Measurements from ENCODE around the gene LRRC74A. TPM values are rescaled to one million over a fixed set of nuclear protein-coding genes. Genes with fewer than 3 reads are reported as not detected.
A peak's percentile ranks its signal among the peaks of the same experiment; 100 is the strongest.

LRRC74A gene
- total RNA-seq, 2 donors from 2014 or later: not detected

- Histone ChIP-seq H3K27me3 (replicated peaks; ENCODE audit: insufficient read depth) (no peaks in the 10 kb centered on the region), H3K9me3 (no peaks in the 10 kb centered on the region), H3K4me1 (ENCODE audit: control insufficient read depth in 1 of 2, low read depth in 2 of 2) (peaks cover 8 to 43% of the 10 kb centered on the region in 2 donors), H3K27ac (no peak overlapping the region), H3K4me3 (no peak overlapping the region), H3K36me3 (peaks cover 20% of the 10 kb centered on the region)
- no peak for TF ChIP-seq CTCF (IDR thresholded peaks at IDR 0.05)
- no peak for ATAC-seq (ENCODE audit: insufficient number of reproducible peaks, low FRiP score, low read depth)
- no peak for DNase-seq (ENCODE audit: low spot score)
These were observed 46.8 kb upstream of the LRRC74A start for GRCh38 chr14:76779221-76780057.

- H3K4me1 ChIP-seq (ENCODE audit: control insufficient read depth in 1 of 2, low read depth in 2 of 2): peaks cover 8 to 47% of the 10 kb centered on the region in 2 donors
- no peak overlapping the region for H3K27ac ChIP-seq
- peaks cover 20% of the 10 kb centered on the region for H3K36me3 ChIP-seq
- ATAC-seq (ENCODE audit: insufficient number of reproducible peaks, low FRiP score, low read depth) (no peak), DNase-seq (ENCODE audit: low spot score) (no peak)
- no peaks in the 10 kb centered on the region for H3K27me3 ChIP-seq (replicated peaks; ENCODE audit: insufficient read depth)
- no peak overlapping the region for H3K4me3 ChIP-seq
- no peak for TF ChIP-seq CTCF (IDR thresholded peaks at IDR 0.05)
- H3K9me3 ChIP-seq: no peaks in the 10 kb centered on the region
These were observed 46.2 kb upstream of the LRRC74A start for GRCh38 chr14:76780058-76780345.

- no peak for TF ChIP-seq CTCF (IDR thresholded peaks at IDR 0.05)
- peaks cover 20% of the 10 kb centered on the region for H3K36me3 ChIP-seq
- no peaks in the 10 kb centered on the region for H3K9me3 ChIP-seq
- H3K4me3 ChIP-seq: no peak overlapping the region
- peak overlapping the region in 1 of 2 donors; percentile 60 for H3K27ac ChIP-seq
- DNase-seq (ENCODE audit: low spot score) (no peak), ATAC-seq (ENCODE audit: insufficient number of reproducible peaks, low FRiP score, low read depth) (no peak)
- H3K4me1 ChIP-seq (ENCODE audit: control insufficient read depth in 1 of 2, low read depth in 2 of 2): peaks cover 8 to 50% of the 10 kb centered on the region in 2 donors
- no peaks in the 10 kb centered on the region for H3K27me3 ChIP-seq (replicated peaks; ENCODE audit: insufficient read depth)
These were observed 45.8 kb upstream of the LRRC74A start for GRCh38 chr14:76780360-76780759.

- Histone ChIP-seq H3K36me3 (peaks cover 20% of the 10 kb centered on the region), H3K27ac (peak overlapping the region; percentile 5 to 60), H3K4me3 (no peak overlapping the region), H3K9me3 (no peaks in the 10 kb centered on the region), H3K27me3 (replicated peaks; ENCODE audit: insufficient read depth) (no peaks in the 10 kb centered on the region), H3K4me1 (ENCODE audit: control insufficient read depth in 1 of 2, low read depth in 2 of 2) (peaks cover 8 to 54% of the 10 kb centered on the region in 2 donors)
- no peak for TF ChIP-seq CTCF (IDR thresholded peaks at IDR 0.05)
- DNase-seq (ENCODE audit: low spot score): no peak
- no peak for ATAC-seq (ENCODE audit: insufficient number of reproducible peaks, low FRiP score, low read depth)
These were observed 45.1 kb upstream of the LRRC74A start for GRCh38 chr14:76780875-76781647.

- Histone ChIP-seq H3K36me3 (peaks cover 20% of the 10 kb centered on the region), H3K27me3 (replicated peaks; ENCODE audit: insufficient read depth) (no peaks in the 10 kb centered on the region), H3K4me1 (ENCODE audit: control insufficient read depth in 1 of 2, low read depth in 2 of 2) (peaks cover 8 to 54% of the 10 kb centered on the region in 2 donors), H3K27ac (peak overlapping the region; percentile 60 to 62), H3K9me3 (no peaks in the 10 kb centered on the region), H3K4me3 (no peak overlapping the region)
- ATAC-seq (ENCODE audit: insufficient number of reproducible peaks, low FRiP score, low read depth) (no peak), DNase-seq (ENCODE audit: low spot score) (no peak)
- no peak for TF ChIP-seq CTCF (IDR thresholded peaks at IDR 0.05)
These were observed 44.6 kb upstream of the LRRC74A start for GRCh38 chr14:76781648-76782051.

All from thoracic aorta (tissue), 2 donors.